Measurements from ENCODE around the gene SCN2A.

Gene SCN2A

GRCh38 chr2:165435611-165436010 is 196.4 kb downstream of the SCN2A start:
- Histone ChIP-seq H4K20me1 (ENCODE audit: insufficient read depth, low read length) (no peaks in the 10 kb centered on the region), H3F3A (ENCODE audit: insufficient read depth, low read length) (no peaks in the 10 kb centered on the region), H3K4me1 (ENCODE audit: insufficient read depth, low read length, severe bottlenecking) (no peaks in the 10 kb centered on the region), H3K9me2 (ENCODE audit: low read depth, low read length) (no peaks in the 10 kb centered on the region), H3K27ac (ENCODE audit: low read depth, low read length, poor library complexity, severe bottlenecking) (no peak overlapping the region), H3K4me3 (ENCODE audit: low read depth, low read length, poor library complexity, severe bottlenecking) (no peak overlapping the region), H3K9ac (ENCODE audit: low read length) (no peak overlapping the region), H3K36me3 (ENCODE audit: insufficient read depth, low read length) (no peaks in the 10 kb centered on the region), H3K79me2 (ENCODE audit: insufficient read depth, low read length) (no peaks in the 10 kb centered on the region), H3K4me2 (ENCODE audit: low read length) (no peak overlapping the region), H3K27me3 (ENCODE audit: insufficient read depth, low read length) (no peaks in the 10 kb centered on the region; the same call in 1 of the 2 replicates), H3K9me3 (ENCODE audit: low read length) (no peaks in the 10 kb centered on the region), H2AFZ (ENCODE audit: low read length) (no peak overlapping the region)
- TF ChIP-seq EZH2 (IDR thresholded peaks at IDR 0.05; ENCODE audit: borderline replicate concordance, low read length) (no peak), CTCF (IDR thresholded peaks at IDR 0.05; ENCODE audit: low read length) (no peak)

- no peaks in the 10 kb centered on the region for H3K79me2 ChIP-seq (ENCODE audit: insufficient read depth, low read length)
- no peak overlapping the region for H3K9ac ChIP-seq (ENCODE audit: low read length)
- H3K36me3 ChIP-seq (ENCODE audit: insufficient read depth, low read length), result no peaks in the 10 kb centered on the region
- H3K9me3 ChIP-seq (ENCODE audit: low read length), result no peaks in the 10 kb centered on the region
- no peak overlapping the region for H2AFZ ChIP-seq (ENCODE audit: low read length)
- H3F3A ChIP-seq (ENCODE audit: insufficient read depth, low read length), result no peaks in the 10 kb centered on the region
- H3K4me1 ChIP-seq (ENCODE audit: insufficient read depth, low read length, severe bottlenecking), result no peaks in the 10 kb centered on the region
- no peak overlapping the region for H3K27ac ChIP-seq (ENCODE audit: low read depth, low read length, poor library complexity, severe bottlenecking)
- H3K27me3 ChIP-seq (ENCODE audit: insufficient read depth, low read length), result no peaks in the 10 kb centered on the region; the same call in 1 of the 2 replicates
- no peak overlapping the region for H3K4me3 ChIP-seq (ENCODE audit: low read depth, low read length, poor library complexity, severe bottlenecking)
- TF ChIP-seq EZH2 (IDR thresholded peaks at IDR 0.05; ENCODE audit: borderline replicate concordance, low read length) (no peak), CTCF (IDR thresholded peaks at IDR 0.05; ENCODE audit: low read length) (no peak)
- H3K4me2 ChIP-seq (ENCODE audit: low read length), result no peak overlapping the region
- H4K20me1 ChIP-seq (ENCODE audit: insufficient read depth, low read length), result no peaks in the 10 kb centered on the region
- no peaks in the 10 kb centered on the region for H3K9me2 ChIP-seq (ENCODE audit: low read depth, low read length)
Observed at GRCh38 chr2:165436559-165436958, 197.3 kb downstream of the SCN2A start.

- no peaks in the 10 kb centered on the region for H4K20me1 ChIP-seq (ENCODE audit: insufficient read depth, low read length)
- no peaks in the 10 kb centered on the region for H3K36me3 ChIP-seq (ENCODE audit: insufficient read depth, low read length)
- no peaks in the 10 kb centered on the region for H3K27me3 ChIP-seq (ENCODE audit: insufficient read depth, low read length)
- no peak for TF ChIP-seq EZH2 (IDR thresholded peaks at IDR 0.05; ENCODE audit: borderline replicate concordance, low read length)
- no peak for TF ChIP-seq CTCF (IDR thresholded peaks at IDR 0.05; ENCODE audit: low read length)
- no peaks in the 10 kb centered on the region for H3K9me2 ChIP-seq (ENCODE audit: low read depth, low read length)
- H3F3A ChIP-seq (ENCODE audit: insufficient read depth, low read length), result no peaks in the 10 kb centered on the region
- no peak overlapping the region for H3K9ac ChIP-seq (ENCODE audit: low read length)
- no peak overlapping the region for H2AFZ ChIP-seq (ENCODE audit: low read length)
- no peaks in the 10 kb centered on the region for H3K9me3 ChIP-seq (ENCODE audit: low read length)
- H3K4me2 ChIP-seq (ENCODE audit: low read length), result no peak overlapping the region
- H3K4me1 ChIP-seq (ENCODE audit: insufficient read depth, low read length, severe bottlenecking), result no peaks in the 10 kb centered on the region
- no peaks in the 10 kb centered on the region for H3K79me2 ChIP-seq (ENCODE audit: insufficient read depth, low read length)
- no peak overlapping the region for H3K27ac ChIP-seq (ENCODE audit: low read depth, low read length, poor library complexity, severe bottlenecking)
- no peak overlapping the region for H3K4me3 ChIP-seq (ENCODE audit: low read depth, low read length, poor library complexity, severe bottlenecking)
Observed at GRCh38 chr2:165440367-165440766, 201.2 kb downstream of the SCN2A start.

Measured in OCI-LY1 (cell line).